ENCODE measurements around the gene UGDH.

GRCh38 chr4:39502019-39502663 lies 25.1 kb downstream of the UGDH start:
- TF ChIP-seq CTCF (IDR thresholded peaks at IDR 0.05; ENCODE audit: low read depth, low read length, poor library complexity, severe bottlenecking) (no peak), EZH2phosphoT487 (IDR thresholded peaks at IDR 0.05; ENCODE audit: borderline replicate concordance, low read length) (no peak)

Measured in DOHH2 (cell line).